ENCODE data around the gene TRIM65.

TRIM65 gene

DNA sequence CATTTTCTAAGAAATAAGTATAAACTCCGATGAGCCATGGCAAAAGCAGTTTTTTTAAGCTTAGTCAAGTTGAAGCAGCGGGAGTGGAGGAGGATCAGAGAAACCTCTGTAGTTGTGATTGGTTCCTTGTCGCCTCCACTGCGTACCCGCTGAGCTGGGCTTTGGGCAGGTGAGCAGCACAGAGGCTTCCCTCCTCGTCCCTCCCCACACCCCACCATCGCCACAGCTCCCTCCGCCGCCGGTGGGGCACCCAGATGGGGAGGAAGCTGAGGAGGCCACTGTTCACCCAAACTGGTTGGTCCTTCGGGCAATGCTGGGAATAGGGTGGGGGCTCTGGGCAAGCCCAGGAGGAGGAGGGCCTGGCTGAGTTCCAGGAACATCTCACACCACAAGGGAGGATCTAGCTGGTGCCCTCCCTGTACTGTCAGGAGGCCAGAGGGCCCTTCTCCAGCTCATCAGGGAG, 13.1 kb upstream of the TRIM65 start:
- no peak overlapping the region for H3K4me3 Mint-ChIP-seq
- H3K27me3 Mint-ChIP-seq: peaks cover 2% of the 10 kb centered on the region
- H3K4me1 Mint-ChIP-seq (ENCODE audit: low read depth): peaks cover 10% of the 10 kb centered on the region
- intact Hi-C loops (cut with micrococcal nuclease): no loop called here
- H3K9me3 Mint-ChIP-seq: no peaks in the 10 kb centered on the region
- H3K27ac Mint-ChIP-seq: no peak overlapping the region
- peaks cover 5% of the 10 kb centered on the region for H3K36me3 Mint-ChIP-seq (ENCODE audit: low read depth)

DNA sequence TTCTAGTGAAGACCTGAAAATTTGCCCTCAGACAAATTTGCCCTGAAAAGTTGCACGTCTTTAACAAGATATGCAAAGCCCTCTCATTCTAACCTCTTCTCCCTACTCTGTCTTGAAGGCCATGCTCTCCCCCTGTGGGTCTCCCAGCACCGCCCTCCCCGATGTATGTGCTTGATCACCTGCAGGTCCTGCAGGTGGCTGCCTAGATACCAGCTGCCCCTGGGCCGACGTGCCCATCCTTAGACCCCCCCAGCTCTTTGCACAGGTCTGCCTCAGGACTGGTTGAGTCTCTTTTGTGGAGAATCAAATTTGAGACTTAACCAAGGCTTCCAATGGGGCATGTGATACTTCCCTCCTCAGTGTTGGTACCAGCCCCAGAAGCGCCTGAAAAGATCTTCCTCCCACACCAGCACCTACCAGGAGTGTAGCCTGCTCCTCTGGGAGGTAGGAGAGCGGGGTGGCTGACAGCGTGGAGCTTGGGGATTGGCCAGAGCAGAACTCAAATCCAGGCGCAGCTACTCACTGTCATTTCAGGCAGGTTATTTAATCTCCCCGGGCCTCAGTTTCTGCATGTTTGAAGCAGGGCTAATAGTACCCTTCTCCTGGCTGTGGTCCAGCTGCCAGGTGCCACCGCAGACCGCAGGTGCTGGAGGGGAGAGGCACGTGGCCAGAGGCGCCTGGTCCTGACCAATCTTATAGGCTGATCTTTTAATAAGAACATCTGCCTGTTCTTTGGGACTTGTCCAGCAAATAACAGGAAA, 12.5 kb upstream of the TRIM65 start:
- peaks cover 8% of the 10 kb centered on the region for H3K36me3 Mint-ChIP-seq (ENCODE audit: low read depth)
- H3K27me3 Mint-ChIP-seq: peaks cover 2% of the 10 kb centered on the region
- intact Hi-C loops (cut with micrococcal nuclease): no loop called here
- H3K9me3 Mint-ChIP-seq: no peaks in the 10 kb centered on the region
- H3K4me1 Mint-ChIP-seq (ENCODE audit: low read depth): peaks cover 10% of the 10 kb centered on the region
- no peak overlapping the region for H3K4me3 Mint-ChIP-seq
- H3K27ac Mint-ChIP-seq: no peak overlapping the region

DNA sequence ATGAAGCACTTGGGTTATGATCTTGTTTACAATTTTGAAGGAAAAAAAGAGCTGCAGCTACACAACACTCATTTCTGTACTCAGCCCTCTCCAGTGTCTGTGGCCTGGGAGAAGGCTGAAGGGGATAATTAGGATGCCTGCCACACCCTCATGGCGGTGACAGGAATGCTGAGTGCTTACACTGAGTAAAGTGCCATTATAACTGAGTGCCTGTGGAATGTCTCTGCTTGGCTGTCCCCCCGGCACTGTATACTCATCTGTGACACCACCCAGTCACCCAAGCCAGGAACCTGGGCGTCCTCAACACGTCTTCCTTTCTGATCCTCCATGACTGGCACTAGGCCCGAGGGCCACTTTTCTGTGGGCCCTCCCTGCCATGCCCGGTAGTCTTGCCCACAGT, 11.4 kb upstream of the TRIM65 start:
- H3K4me3 Mint-ChIP-seq: no peak overlapping the region
- peaks cover 15% of the 10 kb centered on the region for H3K4me1 Mint-ChIP-seq (ENCODE audit: low read depth)
- H3K36me3 Mint-ChIP-seq (ENCODE audit: low read depth): peaks cover 9% of the 10 kb centered on the region
- H3K27ac Mint-ChIP-seq: no peak overlapping the region
- intact Hi-C loops (cut with micrococcal nuclease): no loop called here
- H3K9me3 Mint-ChIP-seq: no peaks in the 10 kb centered on the region
- H3K27me3 Mint-ChIP-seq: peaks cover 2% of the 10 kb centered on the region

DNA sequence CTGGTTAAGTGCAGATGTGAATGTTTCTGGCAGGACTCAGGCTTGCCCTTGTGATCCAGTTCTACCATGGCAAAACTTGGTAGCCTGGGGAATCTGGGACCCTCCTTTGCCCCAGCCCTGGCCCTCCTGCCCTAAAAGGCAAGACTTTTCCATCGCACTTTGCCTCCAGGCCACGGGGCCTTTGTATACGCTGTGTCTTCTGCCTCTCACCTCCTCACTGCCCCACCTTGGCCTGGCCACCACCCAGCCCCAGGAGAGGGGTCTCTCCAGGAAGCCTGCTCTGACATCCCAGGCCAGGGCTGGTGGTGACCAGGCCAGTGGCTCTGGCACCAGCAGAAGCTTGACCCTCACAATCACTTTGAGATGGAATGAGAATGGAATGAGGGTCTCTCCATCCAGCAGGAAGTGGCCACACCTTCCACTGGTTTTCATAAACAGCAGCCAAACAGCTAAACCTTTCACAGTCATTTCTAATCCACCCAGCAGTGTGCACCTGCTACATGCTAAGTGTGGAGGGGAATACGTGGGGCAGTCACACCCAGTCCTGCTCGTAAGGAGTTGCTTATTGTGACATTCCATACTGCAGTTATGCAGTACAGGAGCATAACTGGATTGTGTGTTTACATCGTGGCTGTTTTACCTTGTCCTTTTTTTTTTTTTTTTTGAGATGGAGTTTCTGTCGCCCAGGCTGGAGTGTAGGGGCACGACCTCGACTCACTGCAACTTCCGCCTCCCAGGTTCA, 9.6 kb upstream of the TRIM65 start:
- intact Hi-C loops (cut with micrococcal nuclease): no loop called here
- peak overlapping the region; percentile 6 for H3K4me3 Mint-ChIP-seq
- peaks cover 22% of the 10 kb centered on the region for H3K36me3 Mint-ChIP-seq (ENCODE audit: low read depth)
- H3K27me3 Mint-ChIP-seq: peaks cover 2% of the 10 kb centered on the region
- H3K9me3 Mint-ChIP-seq: no peaks in the 10 kb centered on the region
- peaks cover 15% of the 10 kb centered on the region for H3K4me1 Mint-ChIP-seq (ENCODE audit: low read depth)
- no peak overlapping the region for H3K27ac Mint-ChIP-seq

DNA sequence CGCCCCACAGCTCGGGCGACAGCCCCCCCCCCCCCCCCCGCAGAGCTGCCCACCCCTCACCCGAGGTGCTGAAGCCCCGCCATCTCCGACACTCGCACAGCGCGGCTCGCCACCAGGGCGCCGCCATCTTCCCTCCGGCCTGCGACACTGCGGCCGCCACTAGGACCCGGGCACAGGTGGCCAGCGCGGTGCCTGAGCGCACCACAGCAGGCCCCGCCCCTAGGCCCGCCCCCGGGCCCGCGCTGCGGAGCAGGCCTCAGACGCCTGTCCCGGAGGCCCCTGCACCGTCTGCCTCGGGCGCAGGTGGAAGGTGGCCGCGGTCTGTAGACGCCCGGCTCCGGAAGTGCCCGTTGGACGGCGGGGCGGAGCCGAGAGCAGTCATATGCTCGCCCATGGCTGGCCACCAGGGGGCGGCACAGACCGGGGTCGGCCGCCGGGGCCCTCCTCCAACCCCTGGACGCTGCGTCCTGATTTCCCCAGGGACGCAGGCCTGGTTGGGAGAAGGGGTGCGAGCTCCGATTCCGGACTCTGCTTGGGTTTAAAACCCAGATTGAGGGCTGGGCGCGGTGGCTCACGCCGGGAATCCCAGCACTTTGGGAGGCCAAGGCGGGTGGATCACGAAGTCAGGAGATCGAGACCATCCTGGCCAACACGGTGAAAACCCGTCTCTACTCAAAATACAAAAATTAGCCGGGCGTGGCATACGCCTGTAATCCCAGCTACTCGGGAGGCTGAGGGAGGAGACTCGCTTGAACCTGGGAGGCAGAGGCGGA, 8.2 kb upstream of the TRIM65 start, which contains the start of gene MRPL38:
MRPL38 (minus strand) TSS at position 136 of the 773 bp plus-strand sequence; CDS start at position 127, 9 bp downstream.
- peaks cover 35% of the 10 kb centered on the region for H3K36me3 Mint-ChIP-seq (ENCODE audit: low read depth)
- peaks cover 15% of the 10 kb centered on the region for H3K4me1 Mint-ChIP-seq (ENCODE audit: low read depth)
- no peaks in the 10 kb centered on the region for H3K9me3 Mint-ChIP-seq
- H3K27ac Mint-ChIP-seq: peak within 1 kb of the TSS; percentile 95
- peaks cover 1% of the 10 kb centered on the region for H3K27me3 Mint-ChIP-seq
- peak within 1 kb of the TSS; percentile 91 for H3K4me3 Mint-ChIP-seq
- intact Hi-C loops (cut with micrococcal nuclease): loop anchor here (1.0 to 2.0 kb wide), 4 partner anchors 36 to 100 kb away; partner anchors contain the start of genes ACOX1, FBF1, TEN1 and WBP2

DNA sequence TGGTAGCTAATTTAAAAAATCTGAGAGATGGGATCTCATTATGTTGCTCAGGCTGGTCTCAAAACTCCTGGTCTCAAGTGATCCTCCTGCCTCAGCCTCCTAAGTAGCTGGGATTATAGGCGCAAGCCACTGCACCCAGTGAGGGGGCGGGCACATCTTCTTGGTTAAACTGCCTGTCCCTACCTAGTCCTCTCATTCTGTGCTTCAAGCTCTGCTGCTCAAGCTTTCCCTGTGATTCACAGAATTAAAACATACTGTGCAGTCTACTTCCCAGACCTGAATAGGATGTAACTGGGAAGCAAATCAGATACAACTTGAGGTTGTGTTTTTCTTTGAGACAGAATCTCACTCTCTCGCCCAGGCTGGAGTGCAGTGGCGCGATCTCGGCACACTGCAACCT, 5.7 kb upstream of the TRIM65 start:
- Mint-ChIP-seq H3K9me3 (no peaks in the 10 kb centered on the region), H3K27ac (no peak overlapping the region), H3K27me3 (no peaks in the 10 kb centered on the region), H3K4me3 (no peak overlapping the region), H3K36me3 (ENCODE audit: low read depth) (peaks cover 61% of the 10 kb centered on the region), H3K4me1 (ENCODE audit: low read depth) (peaks cover 19% of the 10 kb centered on the region)
- intact Hi-C loops (cut with micrococcal nuclease): no loop called here

DNA sequence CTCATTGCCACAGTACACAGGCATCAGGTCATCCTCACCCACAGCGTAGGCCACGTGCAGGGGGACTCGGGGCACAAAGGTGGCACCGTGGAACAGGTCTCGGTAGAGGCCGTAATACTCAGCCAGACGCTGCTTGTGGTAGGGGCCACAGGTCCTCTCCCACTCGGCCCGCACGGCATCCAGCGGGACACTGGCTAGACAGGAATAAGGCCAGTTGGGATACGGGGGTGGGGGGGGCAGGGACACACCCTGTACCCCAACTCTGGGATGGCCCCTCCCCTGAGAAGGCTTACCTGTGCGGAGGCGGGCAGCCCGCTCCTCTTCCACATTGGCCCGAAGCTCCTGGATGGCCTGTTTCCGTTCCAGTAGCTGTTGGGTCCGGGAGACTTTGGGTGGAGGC, 5.0 kb upstream of the TRIM65 start:
- H3K27me3 Mint-ChIP-seq: no peaks in the 10 kb centered on the region
- intact Hi-C loops (cut with micrococcal nuclease): no loop called here
- peaks cover 63% of the 10 kb centered on the region for H3K36me3 Mint-ChIP-seq (ENCODE audit: low read depth)
- H3K4me1 Mint-ChIP-seq (ENCODE audit: low read depth): peaks cover 21% of the 10 kb centered on the region
- no peak overlapping the region for H3K4me3 Mint-ChIP-seq
- H3K27ac Mint-ChIP-seq: no peak overlapping the region
- no peaks in the 10 kb centered on the region for H3K9me3 Mint-ChIP-seq

DNA sequence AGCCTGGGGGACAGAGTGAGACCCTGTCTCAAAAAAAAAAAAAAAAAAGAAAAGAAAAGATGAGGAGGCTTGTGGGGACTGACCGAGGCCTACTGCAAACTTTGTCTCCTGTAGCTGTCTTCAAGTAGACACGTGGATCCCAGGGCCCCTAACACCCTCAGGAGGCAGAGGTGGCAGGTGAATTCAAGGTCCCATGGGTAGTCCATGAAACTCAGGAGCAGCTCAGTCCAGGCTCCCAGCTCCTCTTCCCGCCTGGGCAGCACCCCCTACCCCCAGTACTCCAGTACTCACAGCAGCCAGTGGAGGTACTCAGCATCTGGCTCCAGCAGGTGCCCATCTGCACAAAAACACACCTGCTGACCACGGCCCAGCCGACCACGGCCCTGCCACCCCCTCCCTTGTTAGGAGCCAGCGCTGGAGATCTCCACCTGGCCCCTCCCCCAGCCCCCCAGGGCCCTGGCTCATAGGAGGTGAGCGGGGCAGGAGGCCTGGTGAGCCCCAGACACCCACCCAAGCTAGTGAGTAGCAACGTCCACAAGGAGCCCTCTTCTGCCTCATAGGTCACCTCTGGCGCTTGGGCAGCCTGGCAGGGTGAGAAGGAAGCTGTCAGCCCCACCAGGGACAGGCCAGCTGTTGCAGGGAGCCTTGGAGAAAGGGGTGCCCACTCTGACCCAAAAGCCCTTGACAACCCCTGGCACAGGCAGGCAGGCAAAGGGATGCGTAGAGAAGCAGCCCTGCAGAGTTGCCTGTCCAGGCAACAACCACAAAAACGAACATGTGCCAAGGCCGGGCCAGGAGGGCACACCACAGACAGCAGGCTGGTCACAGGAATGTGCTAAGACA, 4.2 kb upstream of the TRIM65 start:
- no peak overlapping the region for H3K27ac Mint-ChIP-seq
- H3K4me1 Mint-ChIP-seq (ENCODE audit: low read depth): peaks cover 18% of the 10 kb centered on the region
- intact Hi-C loops (cut with micrococcal nuclease): no loop called here
- H3K4me3 Mint-ChIP-seq: no peak overlapping the region
- H3K36me3 Mint-ChIP-seq (ENCODE audit: low read depth): peaks cover 65% of the 10 kb centered on the region
- H3K27me3 Mint-ChIP-seq: no peaks in the 10 kb centered on the region
- no peaks in the 10 kb centered on the region for H3K9me3 Mint-ChIP-seq

DNA sequence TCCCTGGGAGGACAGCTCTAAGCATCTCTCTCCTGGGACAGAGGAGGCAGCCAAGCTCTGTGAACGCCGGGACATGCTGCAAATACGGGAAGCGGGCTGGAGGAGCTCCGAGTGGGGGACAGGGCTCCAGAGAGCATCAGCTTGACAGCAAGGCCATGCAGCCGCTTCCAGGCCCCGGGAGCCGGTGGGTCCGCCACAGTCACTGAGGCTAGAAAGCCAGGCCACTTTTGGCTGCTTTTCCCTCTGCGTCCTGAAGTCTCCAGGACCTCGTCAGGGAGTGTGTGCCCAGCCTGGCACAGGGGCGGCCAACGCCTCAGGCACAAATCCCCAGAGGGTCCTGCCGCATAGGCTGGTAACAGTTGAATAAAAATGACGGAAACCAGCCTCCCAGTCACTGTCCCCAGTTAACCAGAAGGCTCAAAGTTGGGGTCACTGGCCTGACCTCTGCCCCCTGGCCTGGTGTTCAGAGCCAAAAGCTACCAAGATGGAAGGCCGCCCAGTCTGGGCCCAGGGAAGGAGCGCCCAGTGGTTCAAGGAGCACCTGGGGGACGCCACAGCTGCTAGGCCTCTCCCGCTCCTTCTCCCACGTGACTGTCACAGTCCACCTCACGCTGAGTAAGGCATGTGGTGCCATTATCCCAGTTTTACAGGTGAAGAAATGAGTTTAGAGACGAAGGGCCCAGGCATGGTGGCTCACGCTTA, 3.2 kb upstream of the TRIM65 start:
- Mint-ChIP-seq H3K4me1 (ENCODE audit: low read depth) (peaks cover 23% of the 10 kb centered on the region), H3K36me3 (ENCODE audit: low read depth) (peaks cover 74% of the 10 kb centered on the region), H3K27me3 (no peaks in the 10 kb centered on the region), H3K27ac (no peak overlapping the region), H3K4me3 (no peak overlapping the region), H3K9me3 (no peaks in the 10 kb centered on the region)
- intact Hi-C loops (cut with micrococcal nuclease): no loop called here

DNA sequence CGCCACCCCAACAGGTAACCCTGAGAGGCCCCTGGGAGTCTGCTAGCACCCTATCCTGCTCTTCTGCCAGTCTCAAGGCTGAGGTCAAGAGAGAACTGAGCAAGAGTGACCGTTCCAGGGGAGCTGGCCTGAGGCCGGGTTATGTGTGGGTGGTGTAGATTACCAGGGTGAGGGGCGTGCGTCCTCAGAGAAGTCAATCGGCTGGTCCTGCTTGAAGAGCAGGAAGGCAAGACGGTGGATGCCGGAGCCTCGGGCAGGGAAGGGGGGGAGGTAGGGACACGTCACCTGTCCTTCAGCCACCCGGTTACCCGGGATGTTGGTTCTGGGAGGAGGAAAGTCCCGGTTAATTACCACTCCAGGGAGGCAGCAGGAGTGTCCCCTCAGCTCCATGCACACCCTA, 2.6 kb upstream of the TRIM65 start:
- intact Hi-C loops (cut with micrococcal nuclease): no loop called here
- Mint-ChIP-seq H3K27me3 (no peaks in the 10 kb centered on the region), H3K27ac (no peak overlapping the region), H3K4me1 (ENCODE audit: low read depth) (peaks cover 28% of the 10 kb centered on the region), H3K36me3 (ENCODE audit: low read depth) (peaks cover 74% of the 10 kb centered on the region), H3K4me3 (no peak overlapping the region), H3K9me3 (no peaks in the 10 kb centered on the region)

DNA sequence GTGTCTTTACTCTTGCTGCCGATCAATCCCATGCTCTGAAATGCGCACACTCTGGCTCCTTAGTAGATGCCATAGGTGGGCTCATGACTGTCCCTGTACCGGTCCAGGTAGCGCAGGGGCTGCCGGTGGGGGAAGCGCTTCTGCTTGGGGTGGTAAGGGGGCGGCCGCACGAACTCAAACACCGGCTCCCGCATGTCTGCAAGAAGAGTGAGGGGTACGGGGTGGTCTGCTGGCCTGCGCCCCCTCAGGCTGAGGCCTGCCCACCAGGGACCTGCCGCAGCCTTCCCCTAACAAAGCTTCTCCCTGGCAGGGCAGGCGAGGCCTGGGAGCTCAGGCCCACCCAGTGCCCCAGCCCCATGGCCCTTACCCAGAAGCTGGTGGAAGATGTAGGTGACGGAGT, 2.0 kb upstream of the TRIM65 start:
- peaks cover 29% of the 10 kb centered on the region for H3K4me1 Mint-ChIP-seq (ENCODE audit: low read depth)
- no peaks in the 10 kb centered on the region for H3K9me3 Mint-ChIP-seq
- no peak overlapping the region for H3K4me3 Mint-ChIP-seq
- H3K36me3 Mint-ChIP-seq (ENCODE audit: low read depth): peaks cover 77% of the 10 kb centered on the region
- no peak overlapping the region for H3K27ac Mint-ChIP-seq
- intact Hi-C loops (cut with micrococcal nuclease): no loop called here
- H3K27me3 Mint-ChIP-seq: no peaks in the 10 kb centered on the region

DNA sequence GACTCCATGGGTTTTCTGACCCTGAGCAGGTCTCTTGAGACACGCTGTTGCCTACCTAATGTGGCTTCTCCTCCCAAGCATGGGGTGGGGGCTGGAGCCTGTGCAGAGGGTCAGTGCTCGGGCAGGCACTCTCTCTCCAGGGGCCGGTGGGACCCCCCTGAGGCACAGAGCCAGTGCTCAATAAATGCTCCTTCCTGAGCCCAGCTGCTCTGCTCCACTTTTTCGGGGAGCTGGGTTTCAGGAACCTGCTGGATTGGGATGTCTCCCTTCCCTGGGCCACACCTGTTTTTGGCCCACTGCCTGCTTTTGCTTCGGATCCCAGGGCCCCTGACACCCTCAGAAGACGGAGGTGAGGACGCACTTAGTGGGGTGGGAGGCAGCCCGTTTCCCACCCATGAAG, 1.3 kb upstream of the TRIM65 start:
- Mint-ChIP-seq H3K4me1 (ENCODE audit: low read depth) (peaks cover 32% of the 10 kb centered on the region), H3K4me3 (no peak overlapping the region), H3K27ac (no peak overlapping the region), H3K27me3 (no peaks in the 10 kb centered on the region), H3K36me3 (ENCODE audit: low read depth) (peaks cover 84% of the 10 kb centered on the region), H3K9me3 (no peaks in the 10 kb centered on the region)
- intact Hi-C loops (cut with micrococcal nuclease): no loop called here

Measured in dendritic cell treated with granulocyte-macrophage colony-stimulating factor and Interleukin-4, amounts not matched to agents 40 ng/mL and 50 ng/mL, for 4 days (primary cell).